C4-2B (cell line): Measurements from ENCODE around the gene RNF125.

ENCODE experiments used
- ZFX ChIP-seq: fragments of 450-650 bp; IDR thresholded peaks from 2 replicates; pipeline ENCODE4 v1.6.1; 2017
- TF ChIP-seq, protein P1 (sequence below): fragments of 450-650 bp; conservative IDR thresholded peaks from 2 replicates; pipeline ENCODE4 v1.5.1; 2017; ENCODE audit warnings: mild to moderate bottlenecking

DNA sequence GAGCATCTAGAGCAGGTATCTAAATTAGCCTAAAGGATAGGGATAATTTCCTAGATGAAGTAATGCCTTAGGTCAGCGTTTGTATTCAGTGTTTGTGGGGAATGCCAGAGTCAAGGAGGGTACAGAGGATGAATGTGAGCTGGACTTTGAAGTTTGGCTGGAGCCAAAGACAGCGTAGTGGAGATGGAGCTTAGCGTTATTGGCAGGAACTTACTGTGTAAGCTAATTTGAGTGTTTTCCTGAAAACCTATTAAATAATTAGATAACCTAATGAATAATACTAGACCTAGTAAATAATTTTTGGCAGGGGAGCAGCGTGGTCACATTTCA lies 77.2 kb downstream of the RNF125 start:
- TF ChIP-seq, protein P1, sequence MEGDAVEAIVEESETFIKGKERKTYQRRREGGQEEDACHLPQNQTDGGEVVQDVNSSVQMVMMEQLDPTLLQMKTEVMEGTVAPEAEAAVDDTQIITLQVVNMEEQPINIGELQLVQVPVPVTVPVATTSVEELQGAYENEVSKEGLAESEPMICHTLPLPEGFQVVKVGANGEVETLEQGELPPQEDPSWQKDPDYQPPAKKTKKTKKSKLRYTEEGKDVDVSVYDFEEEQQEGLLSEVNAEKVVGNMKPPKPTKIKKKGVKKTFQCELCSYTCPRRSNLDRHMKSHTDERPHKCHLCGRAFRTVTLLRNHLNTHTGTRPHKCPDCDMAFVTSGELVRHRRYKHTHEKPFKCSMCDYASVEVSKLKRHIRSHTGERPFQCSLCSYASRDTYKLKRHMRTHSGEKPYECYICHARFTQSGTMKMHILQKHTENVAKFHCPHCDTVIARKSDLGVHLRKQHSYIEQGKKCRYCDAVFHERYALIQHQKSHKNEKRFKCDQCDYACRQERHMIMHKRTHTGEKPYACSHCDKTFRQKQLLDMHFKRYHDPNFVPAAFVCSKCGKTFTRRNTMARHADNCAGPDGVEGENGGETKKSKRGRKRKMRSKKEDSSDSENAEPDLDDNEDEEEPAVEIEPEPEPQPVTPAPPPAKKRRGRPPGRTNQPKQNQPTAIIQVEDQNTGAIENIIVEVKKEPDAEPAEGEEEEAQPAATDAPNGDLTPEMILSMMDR: no peak
- no peak for TF ChIP-seq ZFX
